GM21381 (cell line): Measurements from ENCODE around the gene CTU2.

Experiments used
- ATAC-seq: cut with Tn5 transposase; IDR thresholded peaks from one replicate; pipeline ENCODE4 v1.9.1; 2021; ENCODE audit warnings: mild to moderate bottlenecking, moderate library complexity; ENCODE audit not compliant: unreplicated experiment

Gene CTU2

GRCh38 chr16:88713568-88714419 is 7.5 kb downstream of the CTU2 start:
- ATAC-seq: no peak

- no peak for ATAC-seq
Measured at GRCh38 chr16:88714420-88715302, 8.4 kb downstream of the CTU2 start.

GRCh38 chr16:88715312-88716190 is 9.2 kb downstream of the CTU2 start:
- ATAC-seq: no peak

- no peak for ATAC-seq
Measured at GRCh38 chr16:88716201-88716600, 9.9 kb downstream of the CTU2 start.

- ATAC-seq: no peak
Measured at GRCh38 chr16:88716601-88717001, 10.3 kb downstream of the CTU2 start.

- ATAC-seq: no peak
Measured at GRCh38 chr16:88718178-88718577, 11.9 kb downstream of the CTU2 start.

- no peak for ATAC-seq
Measured at GRCh38 chr16:88719267-88719932, 13.1 kb downstream of the CTU2 start.

GRCh38 chr16:88719933-88720296 is 13.6 kb downstream of the CTU2 start:
- ATAC-seq: no peak

- no peak for ATAC-seq
Measured at GRCh38 chr16:88720396-88720970, 14.2 kb downstream of the CTU2 start.

GRCh38 chr16:88721236-88721635 is 14.9 kb downstream of the CTU2 start:
- no peak for ATAC-seq

- no peak for ATAC-seq
Measured at GRCh38 chr16:88721815-88722755, 15.8 kb downstream of the CTU2 start.

GRCh38 chr16:88722784-88723506 is 16.6 kb downstream of the CTU2 start:
- no peak for ATAC-seq

- ATAC-seq: no peak
Measured at GRCh38 chr16:88723507-88723887, 17.2 kb downstream of the CTU2 start.

GRCh38 chr16:88723911-88724310 is 17.6 kb downstream of the CTU2 start:
- ATAC-seq: no peak

- ATAC-seq: no peak
Measured at GRCh38 chr16:88724855-88725555, 18.7 kb downstream of the CTU2 start.

GRCh38 chr16:88725609-88726407 is 19.5 kb downstream of the CTU2 start:
- ATAC-seq: no peak

GRCh38 chr16:88726408-88726749 is 20.1 kb downstream of the CTU2 start:
- ATAC-seq: no peak
